ENCODE results near the gene S100A14. TPM values are rescaled to one million over a fixed set of nuclear protein-coding genes. Genes with fewer than 3 reads are reported as not detected.

Gene S100A14
- total RNA-seq, 2 experiments from 2014 or later: not detected

DNA sequence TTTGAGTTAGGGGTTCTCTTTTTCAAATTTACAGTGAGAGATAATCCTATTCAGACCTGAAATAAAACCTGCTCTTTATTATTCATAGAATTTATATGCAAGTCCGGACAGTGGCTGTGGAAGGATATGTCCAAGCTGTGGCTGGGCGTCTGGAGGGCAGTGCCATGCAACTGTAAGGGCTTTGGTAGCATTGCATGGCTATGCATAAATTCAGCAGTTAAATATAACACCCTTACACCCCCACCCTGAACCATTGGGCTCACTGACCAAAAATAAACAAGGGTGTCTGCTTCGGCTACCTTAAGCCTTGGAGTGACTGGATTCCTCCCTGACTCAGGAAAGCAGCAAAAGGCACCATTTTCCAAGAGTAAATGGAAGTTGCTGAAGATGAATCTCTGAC, 23.2 kb upstream of the S100A14 start:
- peaks cover 86% of the 10 kb centered on the region for H3K36me3 ChIP-seq (ENCODE audit: insufficient read depth, low read length)
- H3K79me2 ChIP-seq (ENCODE audit: insufficient read depth, low read depth, low read length): peaks cover 29% of the 10 kb centered on the region
- TF ChIP-seq, protein P1, sequence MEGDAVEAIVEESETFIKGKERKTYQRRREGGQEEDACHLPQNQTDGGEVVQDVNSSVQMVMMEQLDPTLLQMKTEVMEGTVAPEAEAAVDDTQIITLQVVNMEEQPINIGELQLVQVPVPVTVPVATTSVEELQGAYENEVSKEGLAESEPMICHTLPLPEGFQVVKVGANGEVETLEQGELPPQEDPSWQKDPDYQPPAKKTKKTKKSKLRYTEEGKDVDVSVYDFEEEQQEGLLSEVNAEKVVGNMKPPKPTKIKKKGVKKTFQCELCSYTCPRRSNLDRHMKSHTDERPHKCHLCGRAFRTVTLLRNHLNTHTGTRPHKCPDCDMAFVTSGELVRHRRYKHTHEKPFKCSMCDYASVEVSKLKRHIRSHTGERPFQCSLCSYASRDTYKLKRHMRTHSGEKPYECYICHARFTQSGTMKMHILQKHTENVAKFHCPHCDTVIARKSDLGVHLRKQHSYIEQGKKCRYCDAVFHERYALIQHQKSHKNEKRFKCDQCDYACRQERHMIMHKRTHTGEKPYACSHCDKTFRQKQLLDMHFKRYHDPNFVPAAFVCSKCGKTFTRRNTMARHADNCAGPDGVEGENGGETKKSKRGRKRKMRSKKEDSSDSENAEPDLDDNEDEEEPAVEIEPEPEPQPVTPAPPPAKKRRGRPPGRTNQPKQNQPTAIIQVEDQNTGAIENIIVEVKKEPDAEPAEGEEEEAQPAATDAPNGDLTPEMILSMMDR (conservative IDR thresholded peaks at IDR 0.05; ENCODE audit: low read length): no peak
- no peak for TF ChIP-seq EZH2phosphoT487 (IDR thresholded peaks at IDR 0.05; ENCODE audit: borderline replicate concordance, low read depth, low read length)
- H3K27ac ChIP-seq (ENCODE audit: low read depth, low read length, poor library complexity, severe bottlenecking): no peak overlapping the region
- H3K9me2 ChIP-seq (ENCODE audit: insufficient read depth, low read length): no peaks in the 10 kb centered on the region
- H4K20me1 ChIP-seq (ENCODE audit: insufficient read depth, low read length): no peaks in the 10 kb centered on the region
- peaks cover 10% of the 10 kb centered on the region for H3K4me1 ChIP-seq (ENCODE audit: insufficient read depth, low read length, poor library complexity, severe bottlenecking)
- no peaks in the 10 kb centered on the region for H3K9me3 ChIP-seq (ENCODE audit: low read length)
- no peak overlapping the region for H3K4me3 ChIP-seq (ENCODE audit: low read depth, low read length, poor library complexity, severe bottlenecking)
- BruUV-seq (replicated peaks): no TSS peak
- no peak overlapping the region for H2AFZ ChIP-seq (ENCODE audit: low read length)
- CTCF ChIA-PET (ENCODE audit: unreplicated experiment): no interaction called here
- POLR2A ChIA-PET: no interaction called here
- intact Hi-C loops (cut with micrococcal nuclease; ENCODE audit: unreplicated experiment): no loop called here
- DNase-seq (ENCODE audit: low spot score): no peak
- no peak overlapping the region for H3K4me2 ChIP-seq (ENCODE audit: low read length)

DNA sequence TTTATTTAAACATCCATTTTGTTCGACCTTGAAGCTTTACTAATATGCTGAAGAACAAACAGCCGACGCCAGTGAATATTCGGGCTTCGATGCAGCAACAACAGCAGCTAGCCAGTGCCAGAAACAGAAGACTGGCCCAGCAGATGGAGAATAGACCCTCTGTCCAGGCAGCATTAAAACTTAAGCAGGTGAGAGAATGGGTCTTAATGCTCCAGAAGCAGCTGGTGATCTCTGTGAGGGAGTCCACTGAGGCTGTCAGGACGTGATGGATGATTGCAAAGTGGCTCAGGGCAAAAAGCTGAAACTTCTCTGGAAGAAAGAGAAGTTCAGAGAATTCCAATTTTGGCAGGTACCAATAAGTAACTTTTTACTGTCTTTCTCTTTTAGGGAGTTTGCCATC, 22.1 kb upstream of the S100A14 start:
- no peak overlapping the region for H3K27ac ChIP-seq (ENCODE audit: low read depth, low read length, poor library complexity, severe bottlenecking)
- peaks cover 76% of the 10 kb centered on the region for H3K36me3 ChIP-seq (ENCODE audit: insufficient read depth, low read length)
- no peak overlapping the region for H2AFZ ChIP-seq (ENCODE audit: low read length)
- TF ChIP-seq EZH2phosphoT487 (IDR thresholded peaks at IDR 0.05; ENCODE audit: borderline replicate concordance, low read depth, low read length): no peak
- TF ChIP-seq, protein P1 (conservative IDR thresholded peaks at IDR 0.05; ENCODE audit: low read length): no peak
- H3K9me2 ChIP-seq (ENCODE audit: insufficient read depth, low read length): no peaks in the 10 kb centered on the region
- CTCF ChIA-PET (ENCODE audit: unreplicated experiment): no interaction called here
- intact Hi-C loops (cut with micrococcal nuclease; ENCODE audit: unreplicated experiment): no loop called here
- no peak for DNase-seq (ENCODE audit: low spot score)
- no peaks in the 10 kb centered on the region for H3K9me3 ChIP-seq (ENCODE audit: low read length)
- POLR2A ChIA-PET: interaction anchor here (0.5 to 0.7 kb wide), 2 partner anchors 34 to 374 kb away, joined by 3 read pairs; no protein-coding TSS in a partner anchor
- H3K4me2 ChIP-seq (ENCODE audit: low read length): no peak overlapping the region
- BruUV-seq (replicated peaks): TSS peak; percentile 32
- H3K79me2 ChIP-seq (ENCODE audit: insufficient read depth, low read depth, low read length): peaks cover 29% of the 10 kb centered on the region
- no peak overlapping the region for H3K4me3 ChIP-seq (ENCODE audit: low read depth, low read length, poor library complexity, severe bottlenecking)
- no peaks in the 10 kb centered on the region for H4K20me1 ChIP-seq (ENCODE audit: insufficient read depth, low read length)
- H3K4me1 ChIP-seq (ENCODE audit: insufficient read depth, low read length, poor library complexity, severe bottlenecking): peaks cover 14% of the 10 kb centered on the region

GRCh38 chr1:153636312-153636711, 20.2 kb upstream of the S100A14 start:
- POLR2A ChIA-PET: no interaction called here
- Histone ChIP-seq H3K4me1 (ENCODE audit: insufficient read depth, low read length, poor library complexity, severe bottlenecking) (peaks cover 16% of the 10 kb centered on the region), H3K9me2 (ENCODE audit: insufficient read depth, low read length) (no peaks in the 10 kb centered on the region), H3K36me3 (ENCODE audit: insufficient read depth, low read length) (peaks cover 57% of the 10 kb centered on the region), H3K4me2 (ENCODE audit: low read length) (peak overlapping the region; percentile 61), H3K27ac (ENCODE audit: low read depth, low read length, poor library complexity, severe bottlenecking) (peak overlapping the region; percentile 97), H3K9me3 (ENCODE audit: low read length) (no peaks in the 10 kb centered on the region), H2AFZ (ENCODE audit: low read length) (no peak overlapping the region), H3K79me2 (ENCODE audit: insufficient read depth, low read depth, low read length) (peaks cover 29% of the 10 kb centered on the region), H3K4me3 (ENCODE audit: low read depth, low read length, poor library complexity, severe bottlenecking) (peak overlapping the region; percentile 83), H4K20me1 (ENCODE audit: insufficient read depth, low read length) (no peaks in the 10 kb centered on the region)
- no TSS peak for BruUV-seq (replicated peaks)
- CTCF ChIA-PET (ENCODE audit: unreplicated experiment): no interaction called here
- no peak for TF ChIP-seq EZH2phosphoT487 (IDR thresholded peaks at IDR 0.05; ENCODE audit: borderline replicate concordance, low read depth, low read length)
- TF ChIP-seq, protein P1 (conservative IDR thresholded peaks at IDR 0.05; ENCODE audit: low read length): no peak
- DNase-seq (ENCODE audit: low spot score): no peak
- intact Hi-C loops (cut with micrococcal nuclease; ENCODE audit: unreplicated experiment): no loop called here

All from OCI-LY7 (cell line).